Esophagus squamous epithelium (tissue), 4 donors: ENCODE measurements around the gene ROBO3.

ENCODE experiments used
- CTCF ChIP-seq, 6 experiments: fragments of 450-650 bp in 4 of 6; fragments of 200-600 bp in 2 of 6; sonication (generic) in 2 of 6; IDR thresholded peaks; one replicate each; pipeline ENCODE4 v1.5.1; 2016 to 2019; ENCODE audit warnings: antibody characterized with exemption in 6 of 6, mild to moderate bottlenecking in 4 of 6, moderate library complexity in 4 of 6
- POLR2A ChIP-seq, 4 donors: fragments of 450-650 bp; IDR thresholded peaks; one replicate each; pipeline ENCODE4 v1.6.1; 2017; ENCODE audit warnings: antibody characterized with exemption in 4 of 4, mild to moderate bottlenecking in 4 of 4, moderate library complexity in 3 of 4

GRCh38 chr11:124918950-124919349, 53.7 kb downstream of the ROBO3 start, which contains the start of gene HEPN1:
- TF ChIP-seq CTCF (IDR thresholded peaks at IDR 0.05) (no peak), POLR2A (IDR thresholded peaks at IDR 0.05) (no peak)
